RWPE1 (cell line): ENCODE measurements around the gene RUNX1.
A peak's percentile ranks its signal among the peaks of the same experiment; 100 is the strongest.

Experiments used
- CTCF ChIA-PET: fragments of 350-600 bp; sonication (Branson Sonifier 250); formaldehyde crosslinking; extraction: SDS; loops from one replicate; lab custom pipeline; 2021; lab: Yijun Ruan, JAX
- POLR2A ChIA-PET: fragments of 400-600 bp; formaldehyde crosslinking; extraction: SDS; loops from one replicate; lab custom pipeline; 2020; ENCODE audit warnings: antibody characterized with exemption; ENCODE audit not compliant: low non-redundant PET; lab: Yijun Ruan, JAX
- DNase-seq: peaks from one replicate; pipeline ENCODE4 v3.0.0; 2012; ENCODE audit warnings: low spot score
- H3K27ac ChIP-seq: fragments of 450-650 bp; 2 replicates; pipeline ENCODE4 v1.5.1; 2017
- CTCF ChIP-seq: fragments of 450-650 bp; conservative IDR thresholded peaks from 2 replicates; pipeline ENCODE4 v1.5.1; 2017; ENCODE audit warnings: low read depth, mild to moderate bottlenecking

The RUNX1 gene

DNA sequence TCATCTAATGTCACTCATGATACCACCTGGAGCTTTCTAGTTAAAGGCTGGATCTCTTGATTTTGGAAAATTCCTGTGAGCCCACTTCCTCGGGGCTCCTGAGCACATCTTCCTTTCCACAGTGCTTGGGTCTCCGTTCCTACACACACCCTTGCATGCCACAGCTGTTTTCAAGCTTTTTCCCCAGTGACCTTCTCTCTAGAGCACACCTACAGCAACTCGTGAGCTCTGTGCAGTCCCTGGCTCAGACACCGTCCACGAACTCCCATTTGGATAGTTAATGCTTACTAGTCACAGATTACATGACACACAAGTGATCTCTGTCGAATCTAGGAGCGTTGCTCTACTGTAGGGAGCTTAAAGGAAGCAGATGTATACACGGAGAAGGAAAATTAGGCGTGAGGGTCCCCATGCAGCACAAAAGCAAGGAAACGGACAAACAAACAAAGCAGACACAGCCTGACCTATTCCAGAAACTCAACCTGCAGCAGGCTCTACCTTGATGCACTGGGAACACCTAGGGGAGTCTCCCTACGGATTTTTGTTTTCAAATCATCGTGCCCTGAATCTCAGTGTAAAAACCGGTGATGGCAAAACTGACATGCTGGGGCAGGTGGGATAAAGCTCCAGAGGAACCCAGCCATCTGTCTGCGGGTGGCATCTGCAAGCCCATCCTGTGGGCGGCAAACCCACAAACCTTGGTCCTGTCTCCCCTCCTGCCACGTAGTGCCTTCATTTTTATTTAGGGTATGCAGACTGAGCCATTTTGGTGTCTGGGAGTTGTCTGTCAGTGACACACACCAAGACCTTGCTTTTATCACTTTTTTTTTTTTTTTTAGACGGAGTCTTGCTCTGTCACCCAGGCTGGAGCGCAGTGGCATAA, 177.8 kb downstream of the RUNX1 start:
- ChIA-PET CTCF (no interaction called here), POLR2A (no interaction called here)
- no peak for DNase-seq
- TF ChIP-seq CTCF: no peak
- peak overlapping the region; percentile 56 for H3K27ac ChIP-seq

- ChIA-PET POLR2A (no interaction called here), CTCF (no interaction called here)
- DNase-seq: no peak
- no peak for TF ChIP-seq CTCF
- H3K27ac ChIP-seq: peak overlapping the region; percentile 56
Measured at GRCh38 chr21:34870246-34870645, 178.9 kb downstream of the RUNX1 start.

DNA sequence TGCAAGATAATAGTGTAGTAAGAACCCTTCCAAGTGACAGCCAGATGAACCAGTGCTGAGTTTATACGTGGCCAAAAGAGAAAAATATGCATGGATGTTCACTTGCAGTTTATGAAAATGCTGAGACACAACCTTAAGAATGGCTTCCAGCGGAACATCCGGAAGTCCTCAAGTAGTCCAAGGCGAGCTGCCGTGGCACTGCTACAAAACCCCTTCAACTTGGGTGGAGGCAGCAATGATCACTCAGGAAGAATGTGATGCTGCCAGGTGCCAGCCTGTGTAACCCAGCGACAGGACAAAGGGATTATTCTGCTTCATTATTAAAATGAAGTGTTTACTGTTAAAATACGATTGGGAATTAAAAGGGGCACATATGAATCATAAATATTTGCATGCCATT, 179.6 kb downstream of the RUNX1 start:
- TF ChIP-seq CTCF: no peak
- DNase-seq: no peak
- ChIA-PET CTCF (interaction anchor here (0.6 kb wide), 1 partner anchor 107 kb away, joined by 3 read pairs; no protein-coding TSS in a partner anchor), POLR2A (no interaction called here)
- no peak overlapping the region for H3K27ac ChIP-seq

GRCh38 chr21:34867785-34868184, 181.3 kb downstream of the RUNX1 start:
- ChIA-PET CTCF (interaction anchor here (0.6 kb wide), 2 partner anchors 643 to 1104 kb away, joined by 3 to 5 read pairs; no protein-coding TSS in a partner anchor), POLR2A (interaction anchor here (1.5 kb wide), 1 partner anchor 20 kb away, joined by 6 read pairs; no protein-coding TSS in a partner anchor)
- H3K27ac ChIP-seq: peak overlapping the region; percentile 73
- TF ChIP-seq CTCF: no peak
- no peak for DNase-seq

- peak overlapping the region; percentile 98 for H3K27ac ChIP-seq
- ChIA-PET CTCF (no interaction called here), POLR2A (no interaction called here)
- no peak for TF ChIP-seq CTCF
- DNase-seq: no peak
Measured at GRCh38 chr21:34865400-34866241, 183.5 kb downstream of the RUNX1 start.
